ENCODE measurements around the gene SLC43A1.

The SLC43A1 gene

GRCh38 chr11:57527056-57527631 lies 11.6 kb upstream of the SLC43A1 start:
- peak; percentile 63 for DNase-seq (ENCODE audit: low read depth)

- DNase-seq (ENCODE audit: low read depth), result no peak
These were observed 7.9 kb upstream of the SLC43A1 start for GRCh38 chr11:57523419-57523818.

GRCh38 chr11:57521116-57521515 lies 5.6 kb upstream of the SLC43A1 start:
- no peak for DNase-seq (ENCODE audit: low read depth)

- DNase-seq (ENCODE audit: low read depth), result no peak
These were observed 550 bp upstream of the SLC43A1 start for GRCh38 chr11:57516061-57516443.

- DNase-seq (ENCODE audit: low read depth), result no peak
These were observed 767 bp downstream of the SLC43A1 start for GRCh38 chr11:57514538-57515331.

- DNase-seq (ENCODE audit: low read depth), result no peak
These were observed 1.5 kb downstream of the SLC43A1 start for GRCh38 chr11:57513911-57514537.

DNA sequence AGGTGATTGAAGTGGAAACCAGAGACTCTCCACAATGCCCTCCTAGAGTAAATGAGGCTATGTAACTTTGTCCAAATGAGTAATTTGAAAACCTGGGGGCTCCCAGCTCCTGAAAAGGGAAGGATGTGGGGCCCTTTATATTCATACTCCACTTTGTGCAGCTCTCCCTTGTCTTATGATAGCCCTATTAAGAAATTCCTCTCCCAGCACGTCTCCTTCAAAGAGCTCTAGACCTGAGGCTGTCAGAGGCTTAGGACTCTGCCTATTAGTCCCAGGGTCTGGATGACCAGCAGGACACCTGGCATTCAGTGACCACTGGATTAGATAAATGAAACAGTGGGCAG lies 2.1 kb downstream of the SLC43A1 start:
- no peak for DNase-seq (ENCODE audit: low read depth)

GRCh38 chr11:57512646-57513451 lies 2.7 kb downstream of the SLC43A1 start:
- DNase-seq (ENCODE audit: low read depth), result no peak

DNA sequence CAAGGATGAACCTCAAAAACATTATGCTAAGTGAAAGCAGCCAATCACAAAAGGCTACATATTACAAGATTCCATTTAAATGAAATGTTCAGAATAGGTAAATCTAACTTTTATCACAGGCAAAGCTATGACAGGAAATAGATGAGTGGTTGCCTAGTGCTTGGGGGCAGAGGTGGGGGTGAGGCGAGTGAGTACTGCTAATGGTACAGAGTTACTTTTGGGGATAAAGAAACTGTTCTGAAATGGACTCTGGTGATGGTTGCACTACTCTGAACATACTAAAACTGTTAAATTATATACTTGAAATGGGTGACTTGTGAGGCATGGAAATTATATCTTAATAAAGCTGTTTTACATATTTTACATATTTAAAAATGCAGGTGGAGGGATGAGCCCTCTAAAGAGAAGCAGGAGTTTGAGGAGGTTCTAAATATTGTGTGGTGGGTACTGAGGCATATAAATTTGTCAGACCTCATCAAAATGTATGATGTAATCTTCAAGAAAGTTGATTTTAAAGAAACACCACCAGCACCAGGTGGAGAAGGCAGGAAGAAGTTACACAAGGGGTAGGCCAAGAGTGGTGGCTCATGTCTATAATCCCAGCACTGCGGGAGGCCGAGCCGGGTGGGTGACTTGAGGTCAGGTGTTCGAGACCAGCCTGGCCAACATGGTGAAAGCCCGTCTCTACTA lies 3.6 kb downstream of the SLC43A1 start:
- no peak for DNase-seq (ENCODE audit: low read depth)

GRCh38 chr11:57508341-57509170 lies 6.9 kb downstream of the SLC43A1 start:
- DNase-seq (ENCODE audit: low read depth), result no peak

GRCh38 chr11:57506522-57506921 lies 9.0 kb downstream of the SLC43A1 start:
- no peak for DNase-seq (ENCODE audit: low read depth)

DNA sequence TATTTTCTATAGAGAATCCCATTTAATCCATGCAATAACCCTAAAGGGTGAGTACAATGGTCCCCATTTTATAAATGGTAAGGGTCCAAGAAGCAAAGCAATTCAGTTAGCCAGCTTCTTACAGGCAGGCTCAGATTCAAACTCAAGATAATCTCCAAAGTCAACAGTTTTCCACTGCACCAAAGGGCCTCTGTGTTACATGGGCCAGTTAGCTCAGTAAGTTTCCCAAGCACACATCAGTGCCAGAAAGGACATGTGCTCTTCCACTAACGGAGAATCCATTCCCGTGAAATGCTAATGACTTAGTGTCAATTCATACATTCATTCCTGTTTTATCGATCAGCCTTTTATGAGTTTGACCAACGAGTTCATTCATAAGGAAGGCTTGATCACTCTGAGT lies 11.0 kb downstream of the SLC43A1 start:
- no peak for DNase-seq (ENCODE audit: low read depth)

GRCh38 chr11:57502870-57503269 lies 12.6 kb downstream of the SLC43A1 start:
- no peak for DNase-seq (ENCODE audit: low read depth)

DNA sequence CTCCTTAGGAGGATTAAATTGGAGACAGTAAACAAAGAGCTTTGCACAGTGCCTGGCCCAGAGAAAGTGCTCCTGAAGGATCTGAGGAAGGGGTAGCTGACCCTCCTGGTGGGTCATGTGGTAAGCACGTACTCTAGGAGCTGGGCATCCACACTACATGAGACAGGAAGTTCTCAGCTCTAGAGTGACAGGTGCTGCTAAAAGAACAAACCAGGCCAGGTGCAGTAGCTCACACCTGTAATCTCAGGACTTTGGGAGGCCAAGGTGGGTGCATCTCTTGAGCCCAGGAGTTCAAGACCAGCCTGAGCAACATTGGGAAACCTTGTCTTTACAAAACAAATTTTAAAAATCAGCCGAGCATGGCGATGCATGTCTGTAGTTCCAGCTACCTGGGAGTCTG lies 13.1 kb downstream of the SLC43A1 start:
- DNase-seq (ENCODE audit: low read depth), result no peak

DNA sequence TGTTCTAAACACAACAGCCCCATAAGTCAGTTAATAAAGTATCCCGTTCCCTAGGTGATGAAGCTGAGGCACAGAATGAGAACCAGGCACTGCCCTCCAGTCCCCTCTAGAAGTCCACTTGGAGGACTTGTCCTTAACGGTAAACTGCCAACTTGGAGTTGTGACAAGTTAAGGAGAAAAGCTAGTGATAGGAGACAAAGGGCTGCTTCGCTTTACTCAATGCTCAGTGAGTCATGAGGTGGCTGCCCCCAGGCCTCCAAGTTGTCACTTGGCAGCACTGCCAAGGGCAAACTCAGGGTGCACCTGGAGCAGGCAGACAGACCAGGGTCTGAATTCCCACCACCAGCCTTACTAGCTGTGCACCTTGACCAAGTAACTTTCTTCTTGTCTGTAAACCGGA lies 13.5 kb downstream of the SLC43A1 start:
- no peak for DNase-seq (ENCODE audit: low read depth)

DNA sequence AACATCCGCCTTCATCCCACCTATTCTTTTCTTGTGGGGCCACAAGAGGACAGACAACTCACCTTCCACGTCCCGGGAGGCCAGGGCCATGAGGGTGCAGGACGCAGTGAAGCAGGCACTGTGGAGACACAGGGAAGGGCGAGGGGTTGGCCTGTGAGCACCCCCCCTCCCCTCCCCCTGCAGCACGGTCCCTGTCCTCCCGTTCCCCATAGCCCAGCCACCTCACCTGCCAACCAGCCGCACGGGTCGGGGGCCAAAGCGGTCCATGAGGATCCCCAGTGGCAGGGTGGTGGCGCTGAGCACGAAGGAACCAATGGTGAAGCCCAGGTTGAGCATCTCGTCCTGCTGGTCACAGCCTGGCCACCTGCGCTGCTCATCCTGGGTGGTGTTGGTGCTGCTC lies 14.6 kb downstream of the SLC43A1 start:
- no peak for DNase-seq (ENCODE audit: low read depth)

DNA sequence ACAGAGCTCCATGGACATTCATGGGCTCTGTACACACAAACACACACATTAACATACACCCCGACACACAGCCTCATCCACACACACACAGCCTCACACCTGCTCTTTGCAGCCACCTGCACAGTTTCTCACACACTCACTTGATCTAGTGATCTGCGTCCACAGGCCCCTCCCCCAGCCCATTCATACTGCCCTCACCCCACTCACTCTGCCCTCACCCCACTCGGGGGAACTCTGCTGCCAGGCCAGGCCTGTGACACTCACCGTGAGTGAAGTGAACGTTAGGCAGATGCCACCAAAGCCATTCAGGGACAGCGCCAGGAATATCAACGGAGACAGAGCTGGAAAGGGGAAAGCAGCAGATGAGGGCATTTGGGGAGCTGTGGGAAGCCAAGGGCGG lies 15.0 kb downstream of the SLC43A1 start:
- DNase-seq (ENCODE audit: low read depth), result no peak

- no peak for DNase-seq (ENCODE audit: low read depth)
These were observed 15.5 kb downstream of the SLC43A1 start for GRCh38 chr11:57499983-57500461.

DNA sequence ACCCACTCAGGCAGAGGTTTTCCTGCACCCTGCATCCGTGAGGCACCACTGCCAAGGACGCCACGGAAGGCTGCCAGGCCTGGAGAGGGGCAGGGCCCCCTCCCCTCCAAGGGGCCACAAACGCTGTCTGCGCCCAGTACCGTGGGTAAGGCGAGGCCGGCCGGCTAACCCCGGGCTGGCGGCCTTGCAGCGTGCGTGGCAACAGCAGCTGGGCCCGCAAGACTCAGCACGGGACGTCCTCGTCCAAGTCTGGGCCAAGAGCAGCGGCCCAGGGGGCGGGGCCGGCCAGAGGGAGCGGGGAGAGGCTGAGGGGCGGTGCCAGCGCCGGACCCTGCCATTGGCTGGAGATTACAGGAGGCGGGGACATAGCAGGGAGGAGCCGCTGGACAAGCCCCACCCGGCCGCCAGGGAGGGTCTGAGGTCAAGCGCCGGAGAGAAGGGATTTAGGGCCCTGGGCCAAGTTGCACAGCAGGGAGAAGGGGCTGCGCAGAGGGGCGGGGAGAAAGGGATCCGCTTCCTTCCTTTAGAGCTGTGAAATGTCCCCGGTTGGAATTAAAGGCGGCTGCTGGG lies 16.0 kb downstream of the SLC43A1 start:
- no peak for DNase-seq (ENCODE audit: low read depth)

DNA sequence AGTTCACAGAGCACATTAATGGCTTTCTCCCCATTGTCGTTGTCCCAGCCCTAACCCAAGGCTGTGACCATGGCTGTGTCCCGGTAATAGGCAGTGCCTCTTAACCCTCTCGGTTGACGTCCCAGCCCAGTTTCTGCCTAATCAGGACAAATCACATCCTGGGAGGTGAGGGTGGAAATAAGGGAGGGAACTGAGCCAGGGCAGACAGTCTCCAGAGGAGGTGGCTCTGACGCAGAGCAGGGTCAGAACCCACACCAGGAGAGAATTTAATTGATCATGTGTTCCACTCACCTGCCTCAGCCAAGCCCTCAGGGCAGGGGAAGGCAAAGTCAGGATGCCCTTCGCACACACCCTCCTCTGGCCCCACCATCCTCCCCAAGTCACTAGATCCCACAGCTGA lies 17.0 kb downstream of the SLC43A1 start:
- DNase-seq (ENCODE audit: low read depth), result no peak

Measured in stimulated activated CD8-positive, alpha-beta memory T cell treated with anti-CD3 and anti-CD28 coated beads, Interleukin-12 subunit alpha, Interleukin-12 subunit beta, amount 100 ng/mL, for 1 hour (primary cell).